ENCODE measurements around the gene PSMC3IP. TPM values are rescaled to one million over a fixed set of nuclear protein-coding genes. Genes with fewer than 3 reads are reported as not detected.

The PSMC3IP gene
- total and polyA plus RNA-seq, 2 donors from 2014 or later: 3.6 to 5.8 TPM

GRCh38 chr17:42522798-42523278 lies 54.7 kb downstream of the PSMC3IP start:
- Histone ChIP-seq H3K27me3 (ENCODE audit: control insufficient read depth, insufficient read depth, low read length) (no peaks in the 10 kb centered on the region), H3K4me1 (ENCODE audit: control insufficient read depth in 2 of 3, insufficient read depth in 2 of 3, low read depth in 1 of 3, low read length in 3 of 3) (peaks cover 18 to 53% (median 48%) of the 10 kb centered on the region in 3 donors), H3K9me3 (ENCODE audit: control insufficient read depth in 2 of 3, insufficient read depth in 1 of 3, low read length in 3 of 3) (no peaks in the 10 kb centered on the region), H3K4me3 (ENCODE audit: low read length in 3 of 3) (no peak overlapping the region), H3K27ac (ENCODE audit: low read depth in 2 of 2, low read length in 2 of 2) (peak overlapping the region; percentile 91 to 96), H3K9ac (ENCODE audit: low read length in 3 of 3) (peak overlapping the region in 1 of 3 donors; percentile 70), H3K36me3 (ENCODE audit: control insufficient read depth in 2 of 3, insufficient read depth in 3 of 3, low read length in 3 of 3) (peaks cover 0 to 18% (median 7%) of the 10 kb centered on the region in 3 donors)
- peak in 1 of 5 donors; percentile 62 for DNase-seq
- FAIRE-seq: no peak
- TF ChIP-seq, protein P1, sequence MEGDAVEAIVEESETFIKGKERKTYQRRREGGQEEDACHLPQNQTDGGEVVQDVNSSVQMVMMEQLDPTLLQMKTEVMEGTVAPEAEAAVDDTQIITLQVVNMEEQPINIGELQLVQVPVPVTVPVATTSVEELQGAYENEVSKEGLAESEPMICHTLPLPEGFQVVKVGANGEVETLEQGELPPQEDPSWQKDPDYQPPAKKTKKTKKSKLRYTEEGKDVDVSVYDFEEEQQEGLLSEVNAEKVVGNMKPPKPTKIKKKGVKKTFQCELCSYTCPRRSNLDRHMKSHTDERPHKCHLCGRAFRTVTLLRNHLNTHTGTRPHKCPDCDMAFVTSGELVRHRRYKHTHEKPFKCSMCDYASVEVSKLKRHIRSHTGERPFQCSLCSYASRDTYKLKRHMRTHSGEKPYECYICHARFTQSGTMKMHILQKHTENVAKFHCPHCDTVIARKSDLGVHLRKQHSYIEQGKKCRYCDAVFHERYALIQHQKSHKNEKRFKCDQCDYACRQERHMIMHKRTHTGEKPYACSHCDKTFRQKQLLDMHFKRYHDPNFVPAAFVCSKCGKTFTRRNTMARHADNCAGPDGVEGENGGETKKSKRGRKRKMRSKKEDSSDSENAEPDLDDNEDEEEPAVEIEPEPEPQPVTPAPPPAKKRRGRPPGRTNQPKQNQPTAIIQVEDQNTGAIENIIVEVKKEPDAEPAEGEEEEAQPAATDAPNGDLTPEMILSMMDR (IDR thresholded peaks at IDR 0.05; ENCODE audit: borderline replicate concordance, extremely low read depth, insufficient read depth): no peak
- intact Hi-C loops (cut with DNase I): no loop called here

Other genes with a start within 250 kb of the PSMC3IP start
- 327 TPM for gene STAT3, start 189.3 kb downstream of the PSMC3IP start, total RNA-seq
- gene STAT3, start 189.3 kb downstream of the PSMC3IP start, polyA plus RNA-seq (ENCODE audit: insufficient read depth, low read depth, low replicate concordance): 55.6 TPM
- 204 TPM for gene CAVIN1, start 154.5 kb downstream of the PSMC3IP start, total RNA-seq
- 67.1 TPM for gene CAVIN1, start 154.5 kb downstream of the PSMC3IP start, polyA plus RNA-seq (ENCODE audit: insufficient read depth, low read depth, low replicate concordance)
- gene ATP6V0A1, start 118.9 kb downstream of the PSMC3IP start, total RNA-seq: 110 TPM
- 108 TPM for gene ATP6V0A1, start 118.9 kb downstream of the PSMC3IP start, polyA plus RNA-seq (ENCODE audit: insufficient read depth, low read depth, low replicate concordance)
- 37.5 TPM for gene NAGLU, start 41.5 kb downstream of the PSMC3IP start, total RNA-seq
- gene NAGLU, start 41.5 kb downstream of the PSMC3IP start, polyA plus RNA-seq (ENCODE audit: insufficient read depth, low read depth, low replicate concordance): 52.7 TPM
- gene HSD17B1, start 24.8 kb downstream of the PSMC3IP start, total RNA-seq: 0.31 TPM
- 3.3 TPM for gene HSD17B1, start 24.8 kb downstream of the PSMC3IP start, polyA plus RNA-seq (ENCODE audit: insufficient read depth, low read depth, low replicate concordance)
- 71.9 TPM for gene COASY, start 15.6 kb downstream of the PSMC3IP start, total RNA-seq
- gene COASY, start 15.6 kb downstream of the PSMC3IP start, polyA plus RNA-seq (ENCODE audit: insufficient read depth, low read depth, low replicate concordance): 145 TPM
- gene MLX, start 10.6 kb downstream of the PSMC3IP start, total RNA-seq: 38.7 TPM
- 41.0 TPM for gene MLX, start 10.6 kb downstream of the PSMC3IP start, polyA plus RNA-seq (ENCODE audit: insufficient read depth, low read depth, low replicate concordance)
- 69.5 TPM for gene RETREG3, start 31.6 kb upstream of the PSMC3IP start, total RNA-seq
- 22.6 TPM for gene RETREG3, start 31.6 kb upstream of the PSMC3IP start, polyA plus RNA-seq (ENCODE audit: insufficient read depth, low read depth, low replicate concordance)
- gene TUBG1, start 32.0 kb upstream of the PSMC3IP start, total RNA-seq: 33.7 TPM
- gene TUBG1, start 32.0 kb upstream of the PSMC3IP start, polyA plus RNA-seq (ENCODE audit: insufficient read depth, low read depth, low replicate concordance): 61.9 TPM
- 19.9 TPM for gene TUBG2, start 81.6 kb upstream of the PSMC3IP start, total RNA-seq
- 39.9 TPM for gene TUBG2, start 81.6 kb upstream of the PSMC3IP start, polyA plus RNA-seq (ENCODE audit: insufficient read depth, low read depth, low replicate concordance)
- 21.2 TPM for gene PLEKHH3, start 99.3 kb upstream of the PSMC3IP start, total RNA-seq
- gene PLEKHH3, start 99.3 kb upstream of the PSMC3IP start, polyA plus RNA-seq (ENCODE audit: insufficient read depth, low read depth, low replicate concordance): 23.2 TPM
- gene CCR10, start 104.1 kb upstream of the PSMC3IP start, total RNA-seq: 1.4 TPM
- 1.7 TPM for gene CCR10, start 104.1 kb upstream of the PSMC3IP start, polyA plus RNA-seq (ENCODE audit: insufficient read depth, low read depth, low replicate concordance)
- 9.1 TPM for gene CNTNAP1, start 104.8 kb upstream of the PSMC3IP start, total RNA-seq
- 1.4 TPM for gene CNTNAP1, start 104.8 kb upstream of the PSMC3IP start, polyA plus RNA-seq (ENCODE audit: insufficient read depth, low read depth, low replicate concordance)
- gene EZH1, start 167.3 kb upstream of the PSMC3IP start, total RNA-seq: 59.2 TPM
- 20.8 TPM for gene EZH1, start 167.3 kb upstream of the PSMC3IP start, polyA plus RNA-seq (ENCODE audit: insufficient read depth, low read depth, low replicate concordance)
- 55.7 TPM for gene RAMP2, start 183.5 kb upstream of the PSMC3IP start, total RNA-seq
- gene RAMP2, start 183.5 kb upstream of the PSMC3IP start, polyA plus RNA-seq (ENCODE audit: insufficient read depth, low read depth, low replicate concordance): 134 TPM
- 85.2 TPM for gene VPS25, start 195.7 kb upstream of the PSMC3IP start, total RNA-seq
- 112 TPM for gene VPS25, start 195.7 kb upstream of the PSMC3IP start, polyA plus RNA-seq (ENCODE audit: insufficient read depth, low read depth, low replicate concordance)
- gene WNK4, start 202.9 kb upstream of the PSMC3IP start, total RNA-seq: 14.9 TPM
- gene WNK4, start 202.9 kb upstream of the PSMC3IP start, polyA plus RNA-seq (ENCODE audit: insufficient read depth, low read depth, low replicate concordance): 26.4 TPM
- gene COA3, start 221.0 kb upstream of the PSMC3IP start, total RNA-seq: 144 TPM
- gene COA3, start 221.0 kb upstream of the PSMC3IP start, polyA plus RNA-seq (ENCODE audit: insufficient read depth, low read depth, low replicate concordance): 656 TPM
- 0.60 TPM for gene CNTD1, start 221.1 kb upstream of the PSMC3IP start, total RNA-seq
- 0.95 TPM for gene CNTD1, start 221.1 kb upstream of the PSMC3IP start, polyA plus RNA-seq (ENCODE audit: insufficient read depth, low read depth, low replicate concordance)
- 95.1 TPM for gene BECN1, start 246.6 kb upstream of the PSMC3IP start, total RNA-seq
- gene BECN1, start 246.6 kb upstream of the PSMC3IP start, polyA plus RNA-seq (ENCODE audit: insufficient read depth, low read depth, low replicate concordance): 65.9 TPM

Measured in kidney (tissue), 14 donors.